HAP-1 (cell line): ENCODE measurements around the gene CACNB4.

Experiments
- DNase-seq, 2 experiments: peaks; one replicate each; pipeline ENCODE4 v3.0.0-alpha.2; 2016 to 2020; ENCODE audit warnings: low spot score in 2 of 2
- H3K27me3 ChIP-seq: fragments of 250-450 bp; sonication (Bioruptor Pico); 2 replicates; pipeline ENCODE4 v1.5.1; 2020; ENCODE audit warnings: low read depth, mild to moderate bottlenecking, moderate library complexity
- H3K36me3 ChIP-seq: fragments of 250-450 bp; sonication (Bioruptor Pico); replicated peaks from 2 replicates; pipeline ENCODE4 v1.5.1; 2020; ENCODE audit warnings: mild to moderate bottlenecking
- H3K4me1 ChIP-seq: fragments of 250-450 bp; sonication (Bioruptor Pico); 2 replicates; pipeline ENCODE4 v1.5.1; 2020; ENCODE audit warnings: mild to moderate bottlenecking
- H3K4me3 ChIP-seq: fragments of 250-450 bp; sonication (Bioruptor Pico); 2 replicates; pipeline ENCODE4 v1.5.1; 2020; ENCODE audit warnings: mild to moderate bottlenecking, moderate library complexity
- H3K9me3 ChIP-seq: fragments of 250-450 bp; sonication (Bioruptor Pico); 2 replicates; pipeline ENCODE4 v1.5.1; 2020; ENCODE audit warnings: mild to moderate bottlenecking, moderate library complexity
- in situ Hi-C: fragments of 300-500 bp; cut with MboI; formaldehyde crosslinking; loops from 3 replicates; pipeline ENCODE4 v1.14.3; 2020; ENCODE audit warnings: low sequenced_read_pairs, inconsistent platforms, mixed read lengths

Gene CACNB4

GRCh38 chr2:151908204-151908882 is 190.5 kb downstream of the CACNB4 start:
- in situ Hi-C loops, result no loop called here
- Histone ChIP-seq H3K27me3 (no peaks in the 10 kb centered on the region), H3K4me1 (no peaks in the 10 kb centered on the region), H3K9me3 (no peaks in the 10 kb centered on the region), H3K4me3 (no peak overlapping the region), H3K36me3 (no peaks in the 10 kb centered on the region)
- no peak for DNase-seq

- no peaks in the 10 kb centered on the region for H3K36me3 ChIP-seq
- H3K4me3 ChIP-seq, result no peak overlapping the region
- no peaks in the 10 kb centered on the region for H3K4me1 ChIP-seq
- H3K9me3 ChIP-seq, result no peaks in the 10 kb centered on the region
- in situ Hi-C loops, result no loop called here
- no peak for DNase-seq
- H3K27me3 ChIP-seq, result no peaks in the 10 kb centered on the region
Measured at GRCh38 chr2:151907286-151908203, 191.3 kb downstream of the CACNB4 start.

GRCh38 chr2:151906633-151906998 is 192.2 kb downstream of the CACNB4 start:
- no peaks in the 10 kb centered on the region for H3K36me3 ChIP-seq
- no peak for DNase-seq
- H3K9me3 ChIP-seq, result no peaks in the 10 kb centered on the region
- in situ Hi-C loops, result no loop called here
- no peaks in the 10 kb centered on the region for H3K4me1 ChIP-seq
- no peaks in the 10 kb centered on the region for H3K27me3 ChIP-seq
- H3K4me3 ChIP-seq, result no peak overlapping the region

- Histone ChIP-seq H3K27me3 (no peaks in the 10 kb centered on the region), H3K4me3 (no peak overlapping the region), H3K9me3 (no peaks in the 10 kb centered on the region), H3K4me1 (no peaks in the 10 kb centered on the region), H3K36me3 (no peaks in the 10 kb centered on the region)
- in situ Hi-C loops, result no loop called here
- DNase-seq, result no peak
Measured at GRCh38 chr2:151905963-151906632, 192.7 kb downstream of the CACNB4 start.

- Histone ChIP-seq H3K9me3 (no peaks in the 10 kb centered on the region), H3K4me3 (no peak overlapping the region), H3K36me3 (no peaks in the 10 kb centered on the region), H3K27me3 (no peaks in the 10 kb centered on the region), H3K4me1 (no peaks in the 10 kb centered on the region)
- in situ Hi-C loops, result no loop called here
- DNase-seq, result no peak
Measured at GRCh38 chr2:151904807-151905206, 194.0 kb downstream of the CACNB4 start.

GRCh38 chr2:151904021-151904420 is 194.8 kb downstream of the CACNB4 start:
- in situ Hi-C loops, result no loop called here
- H3K4me1 ChIP-seq, result no peaks in the 10 kb centered on the region
- H3K27me3 ChIP-seq, result no peaks in the 10 kb centered on the region
- DNase-seq, result no peak
- H3K9me3 ChIP-seq, result no peaks in the 10 kb centered on the region
- no peak overlapping the region for H3K4me3 ChIP-seq
- no peaks in the 10 kb centered on the region for H3K36me3 ChIP-seq

GRCh38 chr2:151902829-151903228 is 196.0 kb downstream of the CACNB4 start:
- Histone ChIP-seq H3K4me1 (no peaks in the 10 kb centered on the region), H3K27me3 (no peaks in the 10 kb centered on the region), H3K4me3 (no peak overlapping the region), H3K36me3 (no peaks in the 10 kb centered on the region), H3K9me3 (no peaks in the 10 kb centered on the region)
- DNase-seq, result no peak
- in situ Hi-C loops, result no loop called here

GRCh38 chr2:151900331-151900730 is 198.5 kb downstream of the CACNB4 start:
- Histone ChIP-seq H3K9me3 (no peaks in the 10 kb centered on the region), H3K4me3 (no peak overlapping the region), H3K36me3 (no peaks in the 10 kb centered on the region), H3K27me3 (no peaks in the 10 kb centered on the region), H3K4me1 (no peaks in the 10 kb centered on the region)
- no peak for DNase-seq
- in situ Hi-C loops, result no loop called here

- Histone ChIP-seq H3K36me3 (no peaks in the 10 kb centered on the region), H3K27me3 (no peaks in the 10 kb centered on the region), H3K4me1 (no peaks in the 10 kb centered on the region), H3K4me3 (no peak overlapping the region), H3K9me3 (no peaks in the 10 kb centered on the region)
- no peak for DNase-seq
- in situ Hi-C loops, result no loop called here
Measured at GRCh38 chr2:151899156-151899555, 199.7 kb downstream of the CACNB4 start.

- Histone ChIP-seq H3K4me1 (no peaks in the 10 kb centered on the region), H3K4me3 (no peak overlapping the region), H3K9me3 (no peaks in the 10 kb centered on the region), H3K27me3 (no peaks in the 10 kb centered on the region), H3K36me3 (no peaks in the 10 kb centered on the region)
- in situ Hi-C loops, result no loop called here
- no peak for DNase-seq
Measured at GRCh38 chr2:151891566-151892194, 207.2 kb downstream of the CACNB4 start.

GRCh38 chr2:151887164-151887563 is 211.7 kb downstream of the CACNB4 start:
- no peak for DNase-seq
- no peaks in the 10 kb centered on the region for H3K4me1 ChIP-seq
- no peaks in the 10 kb centered on the region for H3K9me3 ChIP-seq
- no peaks in the 10 kb centered on the region for H3K27me3 ChIP-seq
- in situ Hi-C loops, result no loop called here
- no peaks in the 10 kb centered on the region for H3K36me3 ChIP-seq
- H3K4me3 ChIP-seq, result no peak overlapping the region

GRCh38 chr2:151886241-151886640 is 212.6 kb downstream of the CACNB4 start:
- Histone ChIP-seq H3K4me1 (no peaks in the 10 kb centered on the region), H3K9me3 (no peaks in the 10 kb centered on the region), H3K36me3 (no peaks in the 10 kb centered on the region), H3K27me3 (no peaks in the 10 kb centered on the region), H3K4me3 (no peak overlapping the region)
- DNase-seq, result no peak
- in situ Hi-C loops, result no loop called here

GRCh38 chr2:151882786-151883445 is 215.9 kb downstream of the CACNB4 start:
- in situ Hi-C loops, result no loop called here
- Histone ChIP-seq H3K27me3 (no peaks in the 10 kb centered on the region), H3K9me3 (no peaks in the 10 kb centered on the region), H3K4me1 (peaks cover 7% of the 10 kb centered on the region), H3K4me3 (no peak overlapping the region), H3K36me3 (no peaks in the 10 kb centered on the region; the same call in 1 of the 2 replicates)
- no peak for DNase-seq
